Kidney epithelial cell (primary cell): ENCODE data around the gene KCNE4. TPM values are rescaled to one million over a fixed set of nuclear protein-coding genes. Genes with fewer than 3 reads are reported as not detected.

ENCODE experiments used
- DNase-seq: peaks from one replicate; pipeline ENCODE4 v3.0.0-alpha.2; 2010; ENCODE audit warnings: low read depth
- H3K27me3 ChIP-seq: 2 replicates; pipeline ENCODE4 v1.6.0; 2011; ENCODE audit warnings: low read length; ENCODE audit not compliant: control insufficient read depth, insufficient read depth
- H3K36me3 ChIP-seq: 2 replicates; pipeline ENCODE4 v1.5.1; 2011; ENCODE audit warnings: low read length; ENCODE audit not compliant: control insufficient read depth, insufficient read depth
- H3K4me3 ChIP-seq: 2 replicates; pipeline ENCODE4 v1.5.1; 2011; ENCODE audit warnings: low read depth, mild to moderate bottlenecking, control low read depth, low read length
- CTCF ChIP-seq: IDR thresholded peaks from 2 replicates; pipeline ENCODE4 v1.5.1; 2011; ENCODE audit warnings: mild to moderate bottlenecking, moderate library complexity, low read length, control low read depth, inconsistent platforms; ENCODE audit not compliant: insufficient read depth, poor library complexity, severe bottlenecking
- total RNA-seq: library from RNA; depleted of rRNA; stranded (reverse); fragments of >200 nt; gene quantifications from 2 replicates; pipeline ENCODE4 v1.2.3, GENCODE V29; 2015

KCNE4 gene
- total RNA-seq, 1 donor from 2014 or later: 0.25 TPM

DNA sequence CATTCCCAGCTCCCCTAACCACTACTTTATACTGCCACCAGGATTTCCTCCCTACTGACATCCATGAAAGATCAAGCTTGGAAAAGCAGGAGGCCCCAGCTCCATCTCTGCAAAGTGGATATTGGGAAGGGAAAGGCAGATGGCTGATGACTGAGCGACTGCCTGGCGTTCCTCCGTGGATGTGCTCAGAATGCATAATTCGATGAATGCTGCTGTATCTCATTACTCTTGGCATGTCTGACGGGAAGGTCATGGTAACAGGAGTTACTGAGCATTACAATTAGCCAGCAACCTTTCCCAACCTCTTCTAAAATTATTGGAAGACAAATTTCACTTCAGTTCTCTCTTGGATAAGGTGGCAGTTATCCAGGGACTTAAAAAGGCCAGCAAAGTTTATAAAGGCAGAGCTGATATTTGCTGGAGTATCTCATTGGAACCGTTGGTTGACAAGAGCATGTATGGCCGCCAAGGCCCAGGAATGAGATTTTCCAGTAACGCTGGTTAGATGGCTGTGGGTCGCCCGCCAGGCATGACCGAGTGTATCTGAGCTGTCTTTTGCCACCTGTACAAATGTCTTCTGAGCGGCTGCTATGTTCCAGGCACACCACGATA is 34.5 kb downstream of the KCNE4 start:
- Histone ChIP-seq H3K27me3 (no peaks in the 10 kb centered on the region), H3K4me3 (no peak overlapping the region), H3K36me3 (no peaks in the 10 kb centered on the region)
- TF ChIP-seq CTCF: no peak
- no peak for DNase-seq

GRCh38 chr2:223087466-223087865 is 35.5 kb downstream of the KCNE4 start:
- no peak overlapping the region for H3K4me3 ChIP-seq
- no peak for TF ChIP-seq CTCF
- H3K36me3 ChIP-seq: no peaks in the 10 kb centered on the region
- no peak for DNase-seq
- no peaks in the 10 kb centered on the region for H3K27me3 ChIP-seq

DNA sequence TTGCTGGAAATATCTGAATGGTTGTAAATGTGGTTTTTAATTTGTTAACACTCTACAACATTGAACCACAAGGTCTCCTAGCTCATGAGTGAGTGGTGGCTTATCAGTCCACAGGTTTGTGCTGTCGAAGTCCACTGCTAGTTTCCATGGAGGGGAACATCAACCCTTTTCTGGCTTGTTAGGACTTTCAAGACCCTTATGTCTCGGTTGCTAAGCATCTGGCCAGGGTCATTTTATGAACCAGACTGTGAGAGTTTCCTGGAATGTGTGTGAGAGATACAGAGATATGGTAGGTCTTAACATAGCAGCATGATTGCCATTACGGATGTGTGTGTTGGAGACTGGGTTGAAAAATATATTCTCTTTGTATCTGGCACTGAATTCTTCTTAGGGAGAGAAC is 36.9 kb downstream of the KCNE4 start:
- no peak for DNase-seq
- H3K4me3 ChIP-seq: no peak overlapping the region
- no peaks in the 10 kb centered on the region for H3K27me3 ChIP-seq
- TF ChIP-seq CTCF: no peak
- H3K36me3 ChIP-seq: no peaks in the 10 kb centered on the region

DNA sequence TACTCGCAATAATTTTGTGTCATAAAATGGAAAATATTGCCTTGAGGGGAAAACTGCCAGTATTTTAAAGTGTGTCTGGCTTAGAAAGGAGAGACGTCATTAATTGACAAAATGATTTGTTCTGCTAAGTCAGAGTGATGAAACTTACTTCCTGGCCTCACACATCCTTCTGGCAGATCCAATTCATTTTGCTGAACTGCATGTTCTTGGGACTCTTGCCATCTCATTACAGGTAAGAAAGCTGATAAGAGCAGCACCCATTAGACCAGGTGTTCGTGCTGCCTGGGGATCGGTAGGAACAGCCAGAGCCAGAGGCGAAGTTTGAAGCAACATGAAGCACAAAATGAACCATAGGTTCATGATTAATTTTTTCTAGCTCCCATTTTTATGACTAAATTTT is 38.0 kb downstream of the KCNE4 start:
- H3K36me3 ChIP-seq: no peaks in the 10 kb centered on the region
- no peaks in the 10 kb centered on the region for H3K27me3 ChIP-seq
- no peak overlapping the region for H3K4me3 ChIP-seq
- DNase-seq: no peak
- no peak for TF ChIP-seq CTCF

- Histone ChIP-seq H3K27me3 (no peaks in the 10 kb centered on the region), H3K36me3 (no peaks in the 10 kb centered on the region), H3K4me3 (no peak overlapping the region)
- TF ChIP-seq CTCF: no peak
- DNase-seq: no peak
These were observed 38.7 kb downstream of the KCNE4 start for GRCh38 chr2:223090540-223091235.

DNA sequence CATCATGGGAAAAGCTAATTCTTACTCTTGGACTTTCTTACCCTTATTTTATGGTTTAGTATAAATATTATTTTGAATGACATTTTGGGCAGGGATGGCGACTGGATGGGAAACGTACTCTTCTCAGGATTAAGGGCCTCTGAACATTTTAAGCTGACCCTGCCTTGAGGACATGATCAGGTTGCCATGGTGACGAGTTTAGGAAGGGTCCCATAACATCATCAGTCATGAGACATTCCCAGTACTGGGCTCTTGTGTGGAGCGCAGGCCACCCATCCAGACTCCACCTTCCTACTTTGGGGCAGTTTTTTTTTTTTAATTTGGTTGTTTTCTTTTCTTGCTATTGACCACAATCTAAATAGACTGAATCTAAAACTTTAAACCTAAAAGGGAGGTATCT is 40.7 kb downstream of the KCNE4 start:
- H3K4me3 ChIP-seq: no peak overlapping the region
- DNase-seq: no peak
- H3K27me3 ChIP-seq: no peaks in the 10 kb centered on the region
- H3K36me3 ChIP-seq: no peaks in the 10 kb centered on the region
- TF ChIP-seq CTCF: no peak
